K562 treated with DMSO at 1 percent for 4 hours (cell line): ENCODE measurements around the gene ZNRF1. TPM values are rescaled to one million over a fixed set of nuclear protein-coding genes. Genes with fewer than 3 reads are reported as not detected.

Source experiments
- total RNA-seq: library from RNA; unstranded; fragments of 300-600 nt; gene quantifications from 2 replicates; pipeline ENCODE4 v1.2.3, GENCODE V29; 2022; ENCODE audit not compliant: insufficient read depth

The ZNRF1 gene
- 30.1 and 35.6 TPM in 2 replicates for total RNA-seq

GRCh38 chr16:74998481-74999218 lies at the start of gene ZNRF1:
Gene ZNRF1, plus strand, starts transcription at chr16:74999024. Its CDS starts 648 bp downstream, at chr16:74999672.

GRCh38 chr16:74984529-74985296 lies 14.1 kb upstream of the ZNRF1 start, which contains the start of gene WDR59:
Gene WDR59, minus strand, starts transcription at chr16:74985123. Its CDS starts 106 bp downstream, at chr16:74985017.

GRCh38 chr16:75116081-75116910 lies 117.5 kb downstream of the ZNRF1 start, which contains the start of gene LDHD:
Gene LDHD, minus strand, starts transcription at chr16:75116780. Its CDS starts 60 bp downstream, at chr16:75116720.

GRCh38 chr16:75148311-75149195 lies 149.7 kb downstream of the ZNRF1 start, which contains the start of gene ZFP1:
Gene ZFP1, plus strand, starts transcription at chr16:75148524. Its CDS starts 4,428 bp downstream, at chr16:75152952.

Other genes with a start within 250 kb of the ZNRF1 start
- not detected in 2 replicates for gene FA2H, start 224.2 kb upstream of the ZNRF1 start, total RNA-seq
- 17.2 and 18.5 TPM in 2 replicates for gene WDR59, start 13.9 kb upstream of the ZNRF1 start, total RNA-seq
- 0.89 and 0.96 TPM in 2 replicates for gene LDHD, start 117.8 kb downstream of the ZNRF1 start, total RNA-seq
- gene ZFP1, start 149.5 kb downstream of the ZNRF1 start, total RNA-seq: 2.5 and 3.2 TPM in 2 replicates
- gene CTRB2, start 208.1 kb downstream of the ZNRF1 start, total RNA-seq: not detected in 2 replicates
- gene CTRB1, start 220.0 kb downstream of the ZNRF1 start, total RNA-seq: not detected in 2 replicates